Mesendoderm (in vitro differentiated cells): ENCODE measurements around the gene CPAMD8.
"Not testable (repeated sequence)": the region's sequence is repeated elsewhere in the genome, so short reads cannot be mapped to it uniquely, and the experiment has no call there.

Source experiments
- DNase-seq: peaks from one replicate; pipeline ENCODE4 v3.0.0; 2013
- H2AK5ac ChIP-seq: 2 replicates; pipeline ENCODE4 v1.6.1; 2013; ENCODE audit warnings: low read length, inconsistent platforms
- H2BK120ac ChIP-seq: 2 replicates; pipeline ENCODE4 v1.6.1; 2013; ENCODE audit warnings: low read depth, mild to moderate bottlenecking, low read length, moderate library complexity, mixed read lengths
- H2BK15ac ChIP-seq: replicated peaks from 2 replicates; pipeline ENCODE4 v1.6.1; 2013; ENCODE audit warnings: low read depth, mild to moderate bottlenecking, moderate library complexity
- H2BK5ac ChIP-seq: 2 replicates; pipeline ENCODE4 v1.6.1; 2013; ENCODE audit warnings: low read length, inconsistent platforms
- H3K18ac ChIP-seq: 2 replicates; pipeline ENCODE4 v1.6.1; 2013; ENCODE audit warnings: mild to moderate bottlenecking, low read length, mixed read lengths
- H3K23ac ChIP-seq: one replicate; pipeline ENCODE4 v1.6.1; 2013; ENCODE audit warnings: low read length
- H3K27ac ChIP-seq: 2 replicates; pipeline ENCODE4 v1.5.1; 2013; ENCODE audit warnings: low read depth, mild to moderate bottlenecking, inconsistent platforms, low read length, moderate library complexity
- H3K27me3 ChIP-seq: 2 replicates; pipeline ENCODE4 v1.6.1; 2013; ENCODE audit warnings: low read length, control low read depth, mild to moderate bottlenecking, inconsistent platforms; ENCODE audit not compliant: insufficient read depth, poor library complexity
- H3K36me3 ChIP-seq: 2 replicates; pipeline ENCODE4 v1.6.1; 2013; ENCODE audit warnings: low read length, inconsistent platforms; ENCODE audit not compliant: control insufficient read depth, insufficient read depth
- H3K4ac ChIP-seq: one replicate; pipeline ENCODE4 v1.6.1; 2013; ENCODE audit warnings: low read depth, mild to moderate bottlenecking, low read length, moderate library complexity
- H3K4me1 ChIP-seq: 2 replicates; pipeline ENCODE4 v1.6.1; 2013; ENCODE audit warnings: low read depth, low read length, inconsistent platforms; ENCODE audit not compliant: control insufficient read depth
- H3K4me2 ChIP-seq: 2 replicates; pipeline ENCODE4 v1.6.1; 2013; ENCODE audit warnings: low read length
- H3K4me3 ChIP-seq: 2 replicates; pipeline ENCODE4 v1.5.1; 2013; ENCODE audit warnings: mild to moderate bottlenecking, low read length
- H3K56ac ChIP-seq: one replicate; pipeline ENCODE4 v1.6.1; 2013; ENCODE audit warnings: low read length
- H3K79me1 ChIP-seq: 2 replicates; pipeline ENCODE4 v1.6.1; 2013; ENCODE audit warnings: low read length, inconsistent platforms
- H3K79me2 ChIP-seq: 2 replicates; pipeline ENCODE4 v1.6.1; 2013; ENCODE audit warnings: mild to moderate bottlenecking, low read length; ENCODE audit not compliant: control insufficient read depth, insufficient read depth
- H3K9ac ChIP-seq: 2 replicates; pipeline ENCODE4 v1.6.1; 2013; ENCODE audit warnings: low read length, inconsistent platforms
- H4K5ac ChIP-seq: one replicate; pipeline ENCODE4 v1.6.1; 2013; ENCODE audit warnings: low read length
- H4K8ac ChIP-seq: one replicate; pipeline ENCODE4 v1.6.1; 2013; ENCODE audit warnings: low read depth, mild to moderate bottlenecking, control low read depth, low read length, moderate library complexity
- WGBS: extraction: QIAGEN DNeasy Blood & Tissue Kit; methylation state at CpG from one replicate; pipeline ENCODE4 v1.1.7; 2013; ENCODE audit warnings: low lambda C conversion rate, missing lambda C conversion rate; ENCODE audit not compliant: insufficient coverage; ENCODE audit errors: extremely low coverage; 5-methylcytosine and 5-hydroxymethylcytosine counted together

Gene CPAMD8

GRCh38 chr19:16985403-16985802, 41.2 kb downstream of the CPAMD8 start:
- no peak overlapping the region for H4K8ac ChIP-seq
- H3K18ac ChIP-seq = no peak overlapping the region
- H2BK15ac ChIP-seq = no peak overlapping the region
- H3K9ac ChIP-seq = no peak overlapping the region
- H3K4ac ChIP-seq = no peak overlapping the region
- no peak overlapping the region for H3K23ac ChIP-seq
- H3K56ac ChIP-seq = no peak overlapping the region
- H2AK5ac ChIP-seq = no peak overlapping the region
- no peak for DNase-seq
- no peaks in the 10 kb centered on the region for H3K79me1 ChIP-seq
- no peaks in the 10 kb centered on the region for H3K4me1 ChIP-seq
- WGBS = 100% methylated on average over 2 of the region's 2 CpGs
- no peak overlapping the region for H4K5ac ChIP-seq
- no peak overlapping the region for H2BK5ac ChIP-seq
- no peaks in the 10 kb centered on the region for H3K36me3 ChIP-seq
- no peak overlapping the region for H3K4me2 ChIP-seq
- no peak overlapping the region for H2BK120ac ChIP-seq
- no peak overlapping the region for H3K4me3 ChIP-seq
- no peaks in the 10 kb centered on the region for H3K79me2 ChIP-seq
- no peaks in the 10 kb centered on the region for H3K27me3 ChIP-seq
- H3K27ac ChIP-seq = no peak overlapping the region

GRCh38 chr19:16982586-16982985, 44.0 kb downstream of the CPAMD8 start:
- not testable (repeated sequence) for H3K4me3 ChIP-seq, H3K4ac ChIP-seq, H3K36me3 ChIP-seq, H3K4me1 ChIP-seq, H2BK15ac ChIP-seq, H2BK5ac ChIP-seq, H3K79me2 ChIP-seq, H3K9ac ChIP-seq, H3K27me3 ChIP-seq, H3K79me1 ChIP-seq, H3K27ac ChIP-seq, H2BK120ac ChIP-seq, H3K23ac ChIP-seq, H4K8ac ChIP-seq, H2AK5ac ChIP-seq, DNase-seq, H3K56ac ChIP-seq, H3K4me2 ChIP-seq, H3K18ac ChIP-seq, H4K5ac ChIP-seq
- WGBS = no CpG with 5 or more reads among the region's 2 CpGs

- Histone ChIP-seq H3K23ac (no peak overlapping the region), H2AK5ac (no peak overlapping the region)
- no peak for DNase-seq
Observed at GRCh38 chr19:16978839-16979802, 47.5 kb downstream of the CPAMD8 start.

GRCh38 chr19:16978156-16978555, 48.5 kb downstream of the CPAMD8 start:
- Histone ChIP-seq H3K27ac (no peak overlapping the region), H2BK5ac (no peak overlapping the region), H4K5ac (no peak overlapping the region), H2BK120ac (no peak overlapping the region), H3K4me3 (no peak overlapping the region), H3K23ac (no peak overlapping the region), H3K4me2 (no peak overlapping the region), H3K9ac (no peak overlapping the region), H3K27me3 (no peaks in the 10 kb centered on the region), H3K18ac (no peak overlapping the region), H3K4me1 (no peaks in the 10 kb centered on the region), H4K8ac (no peak overlapping the region), H3K79me1 (no peaks in the 10 kb centered on the region), H2BK15ac (no peak overlapping the region), H3K79me2 (no peaks in the 10 kb centered on the region), H3K56ac (no peak overlapping the region), H2AK5ac (no peak overlapping the region), H3K4ac (no peak overlapping the region), H3K36me3 (no peaks in the 10 kb centered on the region)
- DNase-seq = no peak
- no CpG with 5 or more reads among the region's 2 CpGs for WGBS

More at GRCh38 chr19:16978839-16979802, 47.5 kb downstream of the CPAMD8 start:
- H3K36me3 ChIP-seq = no peaks in the 10 kb centered on the region
- H3K27me3 ChIP-seq = no peaks in the 10 kb centered on the region
- H4K8ac ChIP-seq = no peak overlapping the region
- no peak overlapping the region for H3K4me2 ChIP-seq
- no peak overlapping the region for H2BK15ac ChIP-seq
- H4K5ac ChIP-seq = no peak overlapping the region
- no peak overlapping the region for H3K4me3 ChIP-seq
- no peak overlapping the region for H3K9ac ChIP-seq
- no peak overlapping the region for H3K18ac ChIP-seq
- no peak overlapping the region for H2BK120ac ChIP-seq
- H3K79me1 ChIP-seq = no peaks in the 10 kb centered on the region
- H3K4me1 ChIP-seq = no peaks in the 10 kb centered on the region
- WGBS = 100% methylated on average over 1 of the region's 1 CpG
- H3K4ac ChIP-seq = no peak overlapping the region
- H3K79me2 ChIP-seq = no peaks in the 10 kb centered on the region
- H2BK5ac ChIP-seq = no peak overlapping the region
- no peak overlapping the region for H3K27ac ChIP-seq
- H3K56ac ChIP-seq = no peak overlapping the region

- Histone ChIP-seq H3K18ac (no peak overlapping the region), H3K27ac (no peak overlapping the region), H3K27me3 (no peaks in the 10 kb centered on the region), H3K36me3 (no peaks in the 10 kb centered on the region), H3K9ac (no peak overlapping the region), H3K4me3 (no peak overlapping the region), H3K4me2 (no peak overlapping the region), H4K8ac (no peak overlapping the region), H3K79me2 (no peaks in the 10 kb centered on the region), H2BK5ac (no peak overlapping the region), H3K23ac (no peak overlapping the region), H2BK120ac (no peak overlapping the region), H2AK5ac (no peak overlapping the region), H3K79me1 (no peaks in the 10 kb centered on the region), H3K4me1 (no peaks in the 10 kb centered on the region), H2BK15ac (no peak overlapping the region), H3K56ac (no peak overlapping the region), H4K5ac (no peak overlapping the region), H3K4ac (no peak overlapping the region)
- no CpG with 5 or more reads among the region's 15 CpGs for WGBS
- no peak for DNase-seq
Observed at GRCh38 chr19:16977306-16977705, 49.3 kb downstream of the CPAMD8 start.
